Measurements from ENCODE around the gene ABR.

GRCh38 chr17:1068356-1068755 lies 111.4 kb downstream of the ABR start:
- TF ChIP-seq CTCF (IDR thresholded peaks at IDR 0.05) = no peak
- no peak for TF ChIP-seq POLR2A (IDR thresholded peaks at IDR 0.05)

All from right lobe of liver (tissue), 4 donors.